HG03045 (cell line): Measurements from ENCODE around the gene GDAP2.

Experiments used
- ATAC-seq: cut with Tn5 transposase; IDR thresholded peaks from one replicate; pipeline ENCODE4 v1.9.1; 2021; ENCODE audit warnings: mild to moderate bottlenecking, moderate library complexity; ENCODE audit not compliant: unreplicated experiment

Gene GDAP2

DNA sequence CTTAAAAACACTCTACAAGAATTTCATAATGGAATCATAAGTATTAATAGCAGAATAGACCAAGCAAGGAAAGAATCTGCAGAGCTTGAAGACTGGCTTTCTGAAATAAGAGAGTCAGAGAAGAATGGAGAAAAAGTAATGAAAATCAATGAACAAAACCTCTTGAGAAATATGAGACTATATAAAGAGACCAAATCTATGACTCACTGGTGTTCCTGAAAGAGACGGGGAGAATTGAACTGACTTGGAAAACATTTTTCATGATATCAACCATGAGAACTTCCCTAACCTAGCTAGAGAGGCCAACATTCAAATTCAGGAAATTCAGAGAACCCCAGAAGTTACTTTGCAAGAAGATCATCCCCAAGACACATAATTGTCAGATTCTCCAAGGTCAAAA lies 85.6 kb downstream of the GDAP2 start:
- no peak for ATAC-seq

DNA sequence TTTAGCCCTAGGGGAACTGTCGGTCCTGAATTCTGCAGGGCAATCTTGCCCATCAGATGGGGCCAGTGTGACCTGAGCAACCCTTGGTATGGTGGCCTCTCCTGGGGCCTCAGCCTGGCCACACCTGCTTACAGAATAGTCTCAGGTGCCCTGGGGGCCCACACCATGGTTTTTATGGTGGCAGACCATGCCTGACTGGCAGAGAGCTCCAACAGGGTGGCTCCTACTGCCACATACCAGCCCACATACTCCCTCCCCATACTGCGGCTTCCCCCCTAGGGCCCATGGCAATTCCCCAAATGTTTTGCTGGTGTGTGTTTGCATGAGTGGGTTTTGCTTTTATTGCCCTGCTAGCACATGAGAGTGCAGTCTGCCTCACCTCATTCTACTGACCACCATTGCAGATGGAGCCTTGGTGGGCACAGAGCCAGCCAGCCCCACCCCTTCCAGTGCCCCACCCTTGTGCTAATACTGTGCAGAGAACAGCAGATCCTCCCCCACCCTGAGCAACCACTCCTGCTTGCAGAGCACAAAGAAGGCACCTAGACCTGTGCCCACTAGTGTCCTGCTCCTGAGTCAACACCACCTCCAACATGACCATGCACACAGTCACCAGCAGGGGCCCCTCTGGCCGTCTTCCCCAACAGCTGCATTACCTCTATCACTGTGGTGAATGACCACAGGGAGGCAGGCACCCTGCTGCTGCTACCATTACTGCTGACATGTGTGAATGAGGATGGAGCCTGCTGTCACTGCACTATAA lies 86.8 kb downstream of the GDAP2 start:
- ATAC-seq: no peak

DNA sequence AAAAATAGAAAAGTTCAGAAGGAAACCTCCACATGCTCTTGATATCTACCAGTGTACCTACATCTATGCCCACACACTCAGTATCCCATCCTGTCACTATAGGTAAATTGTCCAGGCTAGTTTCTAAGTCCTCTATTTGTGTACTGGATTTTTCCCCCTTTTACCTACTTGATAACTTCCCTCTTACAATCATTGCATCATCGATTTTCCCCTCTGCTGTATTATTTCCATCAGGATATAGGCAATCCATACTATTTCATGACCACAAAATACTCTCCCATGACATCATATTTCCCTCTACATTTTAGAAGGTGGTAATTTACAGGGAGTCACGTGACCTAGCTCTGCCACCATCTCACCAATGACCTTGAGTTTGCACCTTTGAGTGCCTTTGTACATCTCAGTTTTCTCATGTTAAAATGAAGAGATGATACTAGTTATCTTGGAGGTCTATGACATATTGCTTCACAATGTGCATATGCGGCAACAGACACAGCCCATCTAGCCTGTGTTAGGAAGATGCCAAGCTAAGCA lies 88.2 kb downstream of the GDAP2 start:
- no peak for ATAC-seq

DNA sequence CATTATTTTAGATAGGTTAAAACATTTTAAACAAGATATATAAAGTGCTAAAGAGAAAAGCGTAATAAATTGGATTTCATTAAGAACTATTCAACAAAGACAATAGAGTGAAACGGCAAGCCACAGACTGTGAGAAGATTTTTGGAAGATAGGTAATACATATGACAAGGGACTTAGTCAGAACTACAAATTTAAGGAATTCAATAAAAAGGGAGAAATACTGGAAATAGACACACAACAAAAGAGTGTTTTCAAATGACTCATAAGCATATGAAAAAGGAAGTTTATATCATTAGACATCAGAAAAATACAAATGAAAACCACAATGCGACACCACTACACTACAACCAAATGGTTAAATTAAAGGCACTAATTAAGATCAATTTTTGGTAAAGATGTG lies 90.5 kb downstream of the GDAP2 start:
- no peak for ATAC-seq

DNA sequence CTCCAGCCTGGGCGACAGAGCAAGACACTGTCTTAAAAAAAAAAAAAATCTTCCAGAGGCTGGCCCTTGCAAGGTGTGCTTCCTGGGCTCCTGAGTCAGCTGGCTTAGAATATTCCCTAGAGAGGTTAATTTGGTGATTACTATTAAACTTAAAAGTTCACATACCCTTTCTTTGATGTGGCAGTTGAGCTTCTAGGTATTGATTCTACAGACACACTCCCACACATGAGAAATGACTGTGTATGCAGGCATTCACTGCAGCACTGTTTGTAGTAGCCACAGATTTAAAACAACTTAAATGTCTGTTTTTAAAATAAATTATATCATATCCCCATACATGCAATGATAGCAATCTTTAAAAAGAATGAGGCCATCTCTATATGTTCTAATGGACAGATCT lies 93.4 kb downstream of the GDAP2 start:
- ATAC-seq: no peak

DNA sequence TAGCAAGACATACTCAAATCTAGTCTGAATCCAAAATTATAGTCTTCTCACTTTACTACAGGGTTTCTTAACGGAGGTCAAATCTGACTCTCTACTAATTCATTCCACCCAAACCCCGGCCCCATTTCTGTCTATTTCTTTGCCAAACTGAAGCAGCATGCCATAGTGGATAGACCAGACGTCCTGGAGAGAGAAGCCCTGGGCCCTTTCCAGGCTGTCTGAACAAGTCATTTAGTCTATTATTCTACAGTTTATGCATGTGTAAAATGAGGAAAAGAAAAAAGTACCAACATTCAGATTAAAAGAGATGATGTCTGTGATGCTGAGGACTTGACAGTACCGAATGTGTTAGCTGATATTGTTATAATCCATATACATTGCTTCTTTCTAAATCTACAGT lies 95.0 kb downstream of the GDAP2 start:
- ATAC-seq: no peak

DNA sequence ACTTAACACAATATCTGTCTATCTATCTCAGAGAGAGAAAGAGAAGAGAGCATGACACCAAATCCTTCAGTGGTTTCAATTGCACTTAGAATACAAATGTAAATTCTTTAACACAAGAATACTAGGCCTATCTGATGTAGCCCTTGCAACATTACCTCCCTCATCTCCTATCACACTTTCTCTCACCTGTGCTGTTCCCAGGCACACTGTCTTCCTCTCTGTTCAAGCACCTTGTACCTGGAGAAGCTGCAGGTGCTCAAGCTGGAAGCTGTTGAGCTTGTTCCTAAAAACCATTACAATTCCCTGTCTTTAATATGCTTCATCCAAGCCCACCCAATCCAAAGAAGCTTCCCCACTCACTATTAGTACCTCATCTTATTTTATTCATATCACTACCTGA lies 97.0 kb downstream of the GDAP2 start:
- no peak for ATAC-seq

DNA sequence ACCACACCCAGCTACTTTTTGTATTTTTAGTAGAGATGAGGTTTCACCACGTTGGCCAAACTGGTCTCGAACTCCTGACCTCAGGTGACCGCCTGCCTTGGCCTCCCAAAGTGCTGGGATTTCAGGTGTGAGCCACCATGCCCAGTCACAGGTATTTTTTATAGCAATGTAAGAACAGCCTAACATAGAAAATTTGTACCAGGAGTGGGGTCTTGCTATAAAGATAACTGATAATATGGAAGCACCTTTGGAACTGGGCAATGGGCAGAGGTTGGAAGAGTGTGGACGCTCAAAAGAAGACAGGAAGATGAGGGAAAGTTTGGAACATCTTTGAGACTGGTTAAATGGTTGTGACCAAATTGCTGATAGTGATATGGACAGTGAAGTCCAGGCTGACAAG lies 99.2 kb downstream of the GDAP2 start:
- no peak for ATAC-seq

DNA sequence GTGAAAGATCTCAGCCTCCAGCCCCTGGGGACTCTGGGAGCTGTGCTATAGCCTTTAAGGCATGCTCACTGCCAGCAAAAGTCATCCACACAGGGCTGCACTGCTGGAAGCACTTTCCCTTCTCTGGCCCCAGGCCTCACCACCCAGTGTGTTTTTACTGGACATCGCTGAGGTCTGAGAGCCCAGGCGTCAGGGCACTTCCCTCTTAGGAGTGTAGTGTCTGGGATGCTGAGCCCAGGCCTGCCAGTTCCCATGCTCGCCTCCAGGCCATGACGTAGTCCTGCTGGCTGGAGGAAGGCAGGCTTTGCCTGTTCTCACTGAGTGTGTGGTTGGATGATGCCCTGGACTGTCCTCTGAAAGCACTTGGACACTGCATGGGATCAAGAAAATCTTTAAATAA lies 101.2 kb downstream of the GDAP2 start:
- ATAC-seq: no peak

DNA sequence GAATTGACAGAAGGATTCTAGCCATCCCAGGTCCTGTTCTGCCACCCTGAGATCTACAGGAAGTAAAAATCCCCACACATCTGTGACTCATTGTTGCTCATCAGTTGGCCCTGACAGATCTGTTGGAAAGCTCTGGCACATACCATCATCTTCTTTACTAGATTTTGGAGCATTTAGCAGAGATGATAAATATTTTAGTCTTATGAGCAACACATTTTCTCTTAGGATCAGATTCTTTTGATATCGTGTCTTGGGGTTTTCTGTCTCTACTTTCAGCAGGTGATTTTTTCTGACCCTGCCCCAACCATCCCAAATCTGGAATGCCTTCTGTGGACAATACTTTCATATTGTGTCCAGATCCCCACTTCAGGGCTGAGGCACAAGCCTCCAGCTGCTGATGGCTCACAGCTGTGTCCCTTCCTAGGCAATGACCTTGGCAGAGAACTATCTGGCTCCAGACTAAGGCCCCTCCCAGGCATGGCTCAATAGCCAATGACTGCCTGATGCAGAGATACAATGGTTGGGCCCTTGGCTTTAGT lies 102.8 kb downstream of the GDAP2 start:
- no peak for ATAC-seq

DNA sequence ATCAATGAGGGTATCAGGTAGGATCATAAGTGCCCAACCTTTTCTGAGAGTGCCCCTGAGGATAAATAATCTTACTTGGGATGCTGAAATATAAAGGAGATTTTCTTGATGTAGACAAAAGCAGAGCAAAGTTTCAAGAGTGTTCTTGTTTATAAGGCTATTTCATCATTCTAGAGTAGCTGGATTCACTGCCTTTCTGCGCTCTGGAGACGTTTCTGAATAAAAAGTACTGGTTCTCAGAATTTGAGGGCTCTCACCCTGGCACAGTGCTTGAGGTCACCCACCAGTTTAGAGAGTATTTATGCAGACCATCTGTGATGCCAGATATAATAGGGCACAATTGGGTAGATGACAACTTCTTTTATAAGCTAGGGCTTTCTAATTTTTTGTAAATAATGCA lies 103.3 kb downstream of the GDAP2 start:
- ATAC-seq: no peak

DNA sequence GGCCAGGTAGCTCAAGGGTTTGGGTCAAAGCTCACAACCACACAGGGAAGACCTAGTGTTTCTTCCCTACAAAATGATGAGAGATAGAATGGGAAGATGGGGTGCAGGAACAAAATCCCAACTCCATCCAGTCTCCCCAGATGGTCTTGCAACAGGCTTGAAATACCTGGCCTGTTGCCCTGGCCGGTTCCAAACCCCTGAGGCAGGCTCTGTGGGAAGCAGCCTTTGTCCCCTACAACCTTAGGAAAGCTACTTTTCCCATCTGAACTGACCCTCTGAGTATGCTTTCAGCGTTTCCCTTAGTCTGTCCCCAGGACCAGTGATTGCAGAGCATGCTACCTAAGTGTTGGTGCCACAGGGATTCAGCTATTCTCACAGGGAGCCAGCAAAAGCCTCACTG lies 104.0 kb downstream of the GDAP2 start:
- ATAC-seq: no peak

DNA sequence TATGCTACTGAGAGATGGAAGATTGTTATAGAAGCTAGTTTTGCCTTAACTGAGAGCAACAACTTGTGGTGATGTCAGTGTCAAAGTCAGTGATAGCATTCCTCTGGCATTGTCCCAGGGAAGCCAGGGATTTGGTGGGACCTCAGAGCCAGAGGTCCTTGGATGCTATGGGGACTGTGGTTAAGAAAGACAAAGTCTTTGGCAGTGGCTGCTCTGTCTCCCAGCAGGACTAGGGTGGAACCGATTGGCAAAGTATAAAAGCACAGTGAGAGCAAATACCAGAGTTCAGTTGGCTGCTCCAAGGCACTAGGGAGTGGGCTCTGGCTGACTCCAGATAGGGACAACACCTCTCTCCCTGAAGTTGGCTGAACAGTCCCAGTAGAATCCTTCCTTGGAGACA lies 104.8 kb downstream of the GDAP2 start:
- no peak for ATAC-seq

DNA sequence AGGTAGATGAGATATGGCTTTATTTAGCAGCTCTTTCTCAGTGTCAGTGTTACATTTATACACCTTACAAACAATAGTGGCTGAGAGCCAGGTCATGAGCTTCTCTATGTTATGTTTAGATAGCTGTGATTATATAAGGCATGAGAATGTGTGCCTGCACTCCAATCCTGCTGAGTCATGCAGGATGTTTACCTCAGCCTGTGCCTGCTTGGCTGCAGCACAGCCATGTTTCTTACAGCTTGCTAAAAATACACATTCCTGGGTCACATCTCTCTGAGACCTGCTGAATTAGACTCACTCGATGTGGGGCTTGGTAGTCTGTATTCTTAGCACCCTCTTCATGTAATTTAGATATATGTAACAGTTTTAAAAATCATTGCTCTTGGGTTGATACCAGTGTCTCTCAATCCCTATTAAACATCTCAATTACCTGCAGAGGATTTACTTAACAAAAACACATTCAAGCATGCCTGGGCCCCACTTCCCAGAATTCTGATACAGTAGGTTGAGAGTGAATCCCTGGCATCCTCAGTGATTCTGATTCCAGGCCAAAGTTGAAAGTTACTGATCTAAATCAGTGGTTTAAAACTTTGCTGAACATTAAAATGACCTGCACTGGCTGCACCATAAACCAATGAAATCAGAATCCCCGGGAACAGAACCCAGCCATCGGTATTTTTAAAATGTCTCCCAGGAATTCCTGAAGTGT lies 107.5 kb downstream of the GDAP2 start:
- ATAC-seq: no peak

DNA sequence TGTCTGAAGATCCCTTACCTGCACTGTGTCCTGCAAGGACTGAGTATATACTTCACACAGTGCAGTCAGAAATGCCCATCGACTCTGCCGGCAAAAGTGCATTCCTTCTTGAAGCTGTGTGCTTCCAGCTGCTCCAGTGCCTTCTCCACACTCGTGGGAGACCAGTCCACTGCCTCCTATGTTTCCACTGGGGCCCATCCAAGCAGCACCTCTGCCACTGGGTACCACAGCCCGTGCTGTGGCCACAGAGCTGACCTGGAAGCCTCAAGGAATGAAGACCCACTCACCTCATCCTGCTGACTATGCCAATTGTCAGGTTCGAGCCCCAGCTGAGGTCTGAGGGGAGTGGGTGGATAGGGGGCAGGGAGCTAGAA lies 108.1 kb downstream of the GDAP2 start:
- ATAC-seq: no peak

DNA sequence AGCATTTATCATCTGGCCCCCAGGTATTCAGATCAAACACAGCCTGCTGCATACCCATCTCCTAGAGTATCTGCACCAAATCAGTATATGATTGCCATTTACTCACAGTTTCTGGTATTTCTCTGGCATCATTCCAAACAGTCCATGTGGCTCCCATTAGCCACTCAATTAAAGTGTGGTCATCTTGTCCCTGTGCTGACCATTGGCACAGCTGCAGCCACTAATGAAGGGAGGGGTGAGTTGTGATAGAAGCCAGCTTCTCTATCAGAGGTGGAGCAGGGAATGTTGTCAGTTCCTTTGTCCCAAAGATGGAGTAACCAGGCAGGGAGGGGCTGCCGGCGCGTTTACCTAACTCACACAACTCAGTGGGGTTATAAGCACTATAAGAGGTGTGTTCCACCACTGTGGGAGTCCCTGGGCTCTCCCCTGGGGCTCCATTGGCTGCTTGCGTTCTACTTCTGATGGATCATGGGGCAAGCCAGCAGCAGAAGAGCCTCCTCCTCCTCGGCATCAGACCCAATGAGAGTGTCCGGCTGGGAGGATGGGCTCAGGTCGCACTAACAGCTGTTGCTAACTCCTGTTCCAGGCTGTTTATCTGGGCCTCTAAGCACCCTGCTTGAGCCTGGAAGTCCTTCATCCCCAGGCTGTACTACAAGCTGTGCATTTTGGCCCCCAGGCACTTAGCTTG lies 108.6 kb downstream of the GDAP2 start:
- no peak for ATAC-seq

DNA sequence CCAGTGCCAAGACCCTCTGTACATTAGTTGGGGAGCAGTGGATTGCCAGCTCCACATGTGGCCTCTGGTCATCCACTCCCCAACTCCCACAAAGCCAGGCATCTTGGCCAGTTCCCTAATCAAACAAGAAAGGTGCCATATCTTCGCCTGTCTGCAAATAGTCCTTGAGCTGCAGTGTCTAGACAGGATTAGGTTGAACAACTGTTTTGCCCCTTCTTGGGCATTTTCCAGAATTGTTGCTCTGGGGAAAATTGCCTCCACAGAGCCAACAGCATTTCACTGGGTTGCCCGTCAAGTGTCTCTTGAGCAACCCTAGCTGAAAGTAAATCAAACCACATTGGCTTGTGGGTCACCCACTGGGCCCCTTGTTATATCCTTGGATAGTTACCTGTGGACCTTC lies 109.3 kb downstream of the GDAP2 start:
- ATAC-seq: no peak

DNA sequence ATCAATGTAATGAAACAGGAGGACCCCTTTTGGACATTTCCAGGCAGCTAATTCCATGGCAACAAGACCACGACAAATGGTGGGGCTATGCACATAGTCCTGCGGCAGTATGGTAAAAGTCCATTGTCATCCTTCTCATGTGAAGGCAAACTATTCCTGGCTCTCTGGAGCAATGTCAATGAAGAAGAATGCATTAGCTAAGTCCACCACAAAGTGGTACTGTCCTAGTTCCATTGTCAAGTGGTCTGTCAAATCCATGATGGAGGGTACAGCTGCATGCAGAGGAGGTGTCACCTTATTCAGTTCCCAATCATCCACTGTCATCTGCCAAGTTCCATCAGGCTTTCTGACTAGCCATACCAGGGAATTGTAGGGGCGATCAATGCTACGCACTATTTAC lies 110.1 kb downstream of the GDAP2 start:
- ATAC-seq: no peak

DNA sequence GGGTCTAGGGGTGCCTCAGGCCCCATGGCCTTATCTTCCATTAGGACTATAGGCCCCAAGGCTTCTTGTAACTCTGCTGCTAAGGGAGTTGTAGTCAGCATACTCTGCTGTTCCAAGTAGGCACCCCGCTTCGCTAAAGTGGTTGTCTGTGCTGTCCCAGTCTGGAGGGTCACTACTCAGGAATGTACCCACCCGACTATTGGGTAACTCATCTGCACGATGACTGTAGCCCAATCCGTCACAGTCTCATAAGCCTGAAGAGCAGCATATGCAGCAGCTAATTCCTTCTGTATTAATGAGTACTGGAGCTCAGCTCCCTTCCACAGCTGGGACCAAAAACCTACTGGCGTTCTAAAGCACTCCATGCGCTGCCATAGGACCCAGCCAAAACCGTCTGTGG lies 111.0 kb downstream of the GDAP2 start:
- ATAC-seq: no peak

DNA sequence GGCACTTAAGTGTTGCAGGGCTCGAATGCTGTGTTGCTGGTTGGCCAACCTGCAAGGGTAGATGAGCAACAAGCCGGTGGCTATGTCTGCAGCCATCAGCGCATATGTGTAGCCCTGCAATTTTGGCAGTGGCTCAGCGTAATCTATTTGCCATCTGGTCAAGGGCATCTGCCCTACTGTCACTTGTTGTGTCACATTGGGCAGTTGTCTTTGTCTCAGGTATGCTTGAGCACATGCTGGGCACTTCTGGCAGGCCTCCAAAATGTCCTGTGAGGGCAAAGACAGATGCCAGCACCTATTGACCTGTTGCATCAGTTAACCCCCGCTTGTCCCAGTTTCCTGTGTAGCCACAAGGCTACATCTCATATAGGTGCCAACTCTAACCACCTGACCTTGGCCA lies 111.8 kb downstream of the GDAP2 start:
- ATAC-seq: no peak

DNA sequence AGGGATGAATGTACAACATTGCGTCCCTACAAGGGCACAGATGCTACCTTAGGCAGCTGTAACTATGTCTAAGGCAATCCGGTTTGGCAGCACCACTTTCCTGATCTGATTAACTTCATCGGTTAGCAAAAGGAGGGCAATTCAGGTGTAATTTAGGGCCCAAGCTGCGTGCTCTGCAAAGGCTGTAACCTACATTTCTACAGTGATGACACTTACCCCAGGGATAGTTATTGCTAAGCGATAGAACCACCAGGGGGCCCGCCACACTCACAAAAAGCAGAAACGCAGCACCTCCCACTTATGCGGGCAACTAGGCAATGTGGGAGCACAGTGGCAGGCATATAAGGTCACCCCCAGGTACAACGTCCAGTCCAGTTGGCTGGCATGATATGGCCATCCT lies 113.5 kb downstream of the GDAP2 start:
- no peak for ATAC-seq
